Vagina (tissue), 2 donors: ENCODE measurements around the gene RNF166. TPM values are rescaled to one million over a fixed set of nuclear protein-coding genes. Genes with fewer than 3 reads are reported as not detected.

Experiments
- DNase-seq, 2 donors: peaks; one replicate each; pipeline ENCODE4 v3.0.0-alpha.2; 2017; ENCODE audit errors: extremely low spot score in 2 of 2
- H3K27ac ChIP-seq: fragments of 200-600 bp; sonication (generic); one replicate; pipeline ENCODE4 v1.5.1; 2019
- H3K27me3 ChIP-seq: fragments of 200-600 bp; sonication (generic); one replicate; pipeline ENCODE4 v1.5.1; 2019
- H3K36me3 ChIP-seq, 2 donors: fragments of 200-600 bp; sonication (generic); one replicate each; pipeline ENCODE4 v1.5.1; 2017 to 2019
- H3K4me1 ChIP-seq: fragments of 200-600 bp; sonication (generic); one replicate; pipeline ENCODE4 v1.5.1; 2019
- H3K4me3 ChIP-seq, 2 donors: fragments of 200-600 bp; sonication (generic); 1 replicate in 1 of 2; 2 replicates in 1 of 2; pipeline ENCODE4 v1.5.1; 2016 to 2019
- H3K9me3 ChIP-seq: fragments of 200-600 bp; sonication (generic); one replicate; pipeline ENCODE4 v1.5.1; 2019
- POLR2A ChIP-seq, 2 donors: fragments of 450-650 bp; IDR thresholded peaks; one replicate each; pipeline ENCODE4 v1.6.1; 2017; ENCODE audit warnings: antibody characterized with exemption in 2 of 2, mild to moderate bottlenecking in 2 of 2, moderate library complexity in 2 of 2
- POLR2AphosphoS5 ChIP-seq, 2 donors: sonication (generic); formaldehyde crosslinking; IDR thresholded peaks; one replicate each; pipeline ENCODE4 v1.9.0; 2017; ENCODE audit warnings: antibody characterized with exemption in 2 of 2, mild to moderate bottlenecking in 2 of 2, low read depth in 1 of 2; ENCODE audit not compliant: insufficient read depth in 1 of 2
- intact Hi-C: fragments of 100-400 bp; cut with DNase I; formaldehyde crosslinking; loops from one replicate; pipeline ENCODE4 v1.15.1; 2023
- total RNA-seq: library from RNA; depleted of rRNA; stranded (reverse); fragments of >200 nt; gene quantifications from one replicate; pipeline ENCODE4 v1.2.3, GENCODE V29; 2016
- TF ChIP-seq, protein P1 (sequence below), 3 experiments: fragments of 450-650 bp in 2 of 3; fragments of 200-600 bp in 1 of 3; sonication (generic) in 1 of 3; IDR thresholded peaks; one replicate each; pipeline ENCODE4 v1.5.1; 2017 to 2019; ENCODE audit warnings: antibody characterized with exemption in 3 of 3, mild to moderate bottlenecking in 2 of 3, moderate library complexity in 2 of 3

The RNF166 gene
- total RNA-seq, 1 donor from 2014 or later = 26.5 TPM

DNA sequence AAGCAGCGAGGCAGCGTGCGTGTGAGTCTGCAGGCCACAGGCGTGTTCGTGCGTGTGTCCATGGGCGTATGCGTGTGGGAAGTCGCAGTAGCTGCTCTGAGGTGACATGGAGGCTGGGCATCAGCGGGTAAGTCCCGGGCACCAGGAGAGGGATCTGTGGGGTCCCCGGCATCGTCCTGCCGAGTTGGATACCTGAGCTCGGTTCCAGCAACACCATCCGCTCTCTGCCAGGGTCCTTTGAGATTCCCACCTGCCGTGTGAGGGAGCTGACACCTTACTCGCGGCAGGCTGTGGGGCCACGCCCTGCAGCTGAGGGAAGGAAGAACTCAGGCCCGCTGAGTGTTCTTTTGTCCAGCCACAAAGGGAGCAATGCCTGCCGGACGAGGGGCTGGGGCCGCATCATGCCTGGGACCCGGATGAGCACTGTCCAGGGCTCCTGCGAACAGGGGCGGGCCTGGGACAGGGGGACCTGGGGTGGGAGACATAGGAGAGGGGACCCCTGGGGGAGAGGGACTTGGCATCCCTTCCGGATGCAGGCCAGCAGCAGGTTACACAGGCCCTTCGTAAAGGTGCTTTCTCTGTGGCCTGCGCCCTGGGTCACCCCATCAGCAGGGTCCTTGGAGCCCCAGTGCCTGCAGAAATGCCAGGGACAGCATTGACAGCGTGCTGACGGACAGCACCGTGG lies 14.9 kb downstream of the RNF166 start:
- Histone ChIP-seq H3K27ac (no peak overlapping the region), H3K4me3 (no peak overlapping the region), H3K4me1 (peaks cover 8% of the 10 kb centered on the region), H3K36me3 (no peaks in the 10 kb centered on the region), H3K27me3 (no peaks in the 10 kb centered on the region), H3K9me3 (no peaks in the 10 kb centered on the region)
- intact Hi-C loops = no loop called here
- DNase-seq = no peak
- no peak for TF ChIP-seq POLR2A (IDR thresholded peaks at IDR 0.05)
- TF ChIP-seq, protein P1, sequence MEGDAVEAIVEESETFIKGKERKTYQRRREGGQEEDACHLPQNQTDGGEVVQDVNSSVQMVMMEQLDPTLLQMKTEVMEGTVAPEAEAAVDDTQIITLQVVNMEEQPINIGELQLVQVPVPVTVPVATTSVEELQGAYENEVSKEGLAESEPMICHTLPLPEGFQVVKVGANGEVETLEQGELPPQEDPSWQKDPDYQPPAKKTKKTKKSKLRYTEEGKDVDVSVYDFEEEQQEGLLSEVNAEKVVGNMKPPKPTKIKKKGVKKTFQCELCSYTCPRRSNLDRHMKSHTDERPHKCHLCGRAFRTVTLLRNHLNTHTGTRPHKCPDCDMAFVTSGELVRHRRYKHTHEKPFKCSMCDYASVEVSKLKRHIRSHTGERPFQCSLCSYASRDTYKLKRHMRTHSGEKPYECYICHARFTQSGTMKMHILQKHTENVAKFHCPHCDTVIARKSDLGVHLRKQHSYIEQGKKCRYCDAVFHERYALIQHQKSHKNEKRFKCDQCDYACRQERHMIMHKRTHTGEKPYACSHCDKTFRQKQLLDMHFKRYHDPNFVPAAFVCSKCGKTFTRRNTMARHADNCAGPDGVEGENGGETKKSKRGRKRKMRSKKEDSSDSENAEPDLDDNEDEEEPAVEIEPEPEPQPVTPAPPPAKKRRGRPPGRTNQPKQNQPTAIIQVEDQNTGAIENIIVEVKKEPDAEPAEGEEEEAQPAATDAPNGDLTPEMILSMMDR (IDR thresholded peaks at IDR 0.05) = no peak
- no peak for TF ChIP-seq POLR2AphosphoS5 (IDR thresholded peaks at IDR 0.05; ENCODE audit: insufficient read depth in 1 of 2, low read depth in 1 of 2)

DNA sequence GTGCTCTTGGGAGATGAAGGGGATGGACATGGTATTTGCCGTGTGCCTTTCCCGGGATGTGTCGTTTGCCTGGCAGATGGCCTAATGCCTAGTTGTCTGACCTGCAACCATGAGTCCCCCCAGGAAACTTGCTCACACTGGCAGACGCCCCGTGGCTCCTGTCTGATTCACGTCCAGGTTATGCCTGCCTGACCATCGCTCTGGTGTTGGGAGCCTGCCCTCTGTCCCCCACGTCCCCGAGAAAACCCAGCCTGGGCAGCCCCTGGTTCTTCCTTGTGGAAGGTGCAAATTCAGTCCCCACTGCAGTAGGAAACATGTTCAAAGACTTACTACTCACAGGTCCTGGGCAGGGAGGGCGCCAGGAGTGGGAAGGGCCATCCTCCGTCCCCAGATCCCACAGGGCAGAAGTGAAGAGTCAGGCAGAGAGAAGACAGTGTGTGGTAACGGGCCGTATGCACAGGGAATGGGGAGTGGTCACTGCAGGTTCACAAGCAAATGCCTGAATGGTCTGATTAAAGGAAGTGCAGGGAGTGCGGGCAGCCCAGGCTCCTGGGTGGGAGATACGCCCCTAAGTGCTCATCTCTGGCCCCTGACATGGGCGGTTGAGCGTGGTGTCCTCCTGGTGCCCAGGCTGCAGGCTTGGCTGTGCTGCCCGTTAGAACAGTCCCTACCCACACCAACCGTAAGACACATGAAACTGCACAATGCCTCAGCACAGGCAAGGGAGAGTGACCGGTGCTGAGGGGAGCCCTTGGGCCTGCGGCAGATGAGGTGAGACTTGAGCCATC lies 15.7 kb downstream of the RNF166 start:
- no peaks in the 10 kb centered on the region for H3K36me3 ChIP-seq
- intact Hi-C loops = no loop called here
- H3K27me3 ChIP-seq = no peaks in the 10 kb centered on the region
- peaks cover 15% of the 10 kb centered on the region for H3K4me1 ChIP-seq
- no peak for DNase-seq
- no peak for TF ChIP-seq POLR2AphosphoS5 (IDR thresholded peaks at IDR 0.05; ENCODE audit: insufficient read depth in 1 of 2, low read depth in 1 of 2)
- TF ChIP-seq POLR2A (IDR thresholded peaks at IDR 0.05) = no peak
- TF ChIP-seq, protein P1 (IDR thresholded peaks at IDR 0.05) = no peak
- H3K27ac ChIP-seq = no peak overlapping the region
- H3K9me3 ChIP-seq = no peaks in the 10 kb centered on the region
- H3K4me3 ChIP-seq = no peak overlapping the region

DNA sequence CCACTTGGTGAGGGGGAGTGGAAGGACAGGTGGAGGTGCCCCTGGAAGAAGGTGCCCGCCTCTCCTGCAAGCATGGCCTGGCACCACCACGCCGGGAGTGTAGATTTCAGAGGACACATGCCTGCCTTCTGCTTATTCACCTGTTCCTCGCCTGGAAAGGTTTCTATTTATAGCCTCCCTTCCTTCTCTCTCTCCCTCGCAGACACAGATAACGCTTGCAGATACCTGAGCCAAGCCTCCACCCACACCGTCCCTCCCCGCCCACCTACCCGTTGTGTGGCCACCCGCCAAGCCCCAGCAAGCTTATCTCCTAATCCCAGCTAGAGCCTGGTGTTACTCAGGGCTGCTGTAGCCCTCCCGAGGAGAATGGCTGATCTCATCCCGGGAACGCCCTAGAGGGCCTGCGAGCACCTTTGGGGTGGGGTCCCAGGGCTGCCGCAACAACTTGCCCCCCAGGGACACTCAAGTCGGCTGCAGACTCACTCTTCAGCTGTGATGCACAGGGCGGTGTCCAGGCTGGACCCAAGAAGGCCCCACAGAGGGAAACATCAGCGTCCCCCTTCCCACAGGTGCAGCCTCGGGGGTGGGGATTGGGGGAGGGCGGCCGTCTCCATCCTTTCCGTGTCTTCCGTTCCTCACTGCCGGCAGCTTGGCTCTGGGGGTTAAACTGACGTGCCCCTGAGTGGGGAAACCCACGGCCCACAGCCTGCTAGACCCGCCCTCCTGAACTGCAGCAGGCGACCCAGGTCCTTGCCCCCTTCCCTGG lies 18.0 kb downstream of the RNF166 start:
- peaks cover 24% of the 10 kb centered on the region for H3K4me1 ChIP-seq
- TF ChIP-seq POLR2A (IDR thresholded peaks at IDR 0.05) (no peak), POLR2AphosphoS5 (IDR thresholded peaks at IDR 0.05; ENCODE audit: insufficient read depth in 1 of 2, low read depth in 1 of 2) (no peak)
- TF ChIP-seq, protein P1 (IDR thresholded peaks at IDR 0.05) = no peak
- H3K36me3 ChIP-seq = no peaks in the 10 kb centered on the region
- no peaks in the 10 kb centered on the region for H3K27me3 ChIP-seq
- H3K9me3 ChIP-seq = no peaks in the 10 kb centered on the region
- intact Hi-C loops = loop anchor here (10.0 kb wide), 1 partner anchor 57 kb away; no protein-coding TSS in a partner anchor
- H3K27ac ChIP-seq = no peak overlapping the region
- DNase-seq = no peak
- no peak overlapping the region for H3K4me3 ChIP-seq

DNA sequence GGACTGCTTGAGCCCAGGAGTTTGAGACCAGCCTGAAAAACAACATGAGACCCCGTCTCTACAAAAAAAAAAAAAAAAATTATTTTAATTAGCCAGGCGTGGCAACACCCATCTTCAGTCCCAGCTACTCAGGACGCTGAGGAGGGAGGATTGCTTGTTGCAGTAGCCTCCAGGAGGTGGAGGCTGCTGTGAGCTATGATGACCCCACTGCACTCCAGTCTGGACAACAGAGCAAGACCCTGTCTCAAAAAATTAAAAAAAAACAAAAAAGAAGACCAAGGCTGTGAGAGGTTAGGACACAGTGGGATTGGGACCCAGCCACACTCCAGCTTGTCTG lies 18.6 kb downstream of the RNF166 start:
- Histone ChIP-seq H3K36me3 (no peaks in the 10 kb centered on the region), H3K9me3 (no peaks in the 10 kb centered on the region), H3K27ac (no peak overlapping the region), H3K4me3 (no peak overlapping the region), H3K27me3 (no peaks in the 10 kb centered on the region), H3K4me1 (peaks cover 24% of the 10 kb centered on the region)
- no peak for TF ChIP-seq POLR2AphosphoS5 (IDR thresholded peaks at IDR 0.05; ENCODE audit: insufficient read depth in 1 of 2, low read depth in 1 of 2)
- TF ChIP-seq, protein P1 (IDR thresholded peaks at IDR 0.05) = no peak
- DNase-seq = no peak
- intact Hi-C loops = loop anchor here (10.0 kb wide), 1 partner anchor 57 kb away; no protein-coding TSS in a partner anchor
